ENCODE data around the gene PCED1A. TPM values are rescaled to one million over a fixed set of nuclear protein-coding genes. Genes with fewer than 3 reads are reported as not detected.

Gene PCED1A
- total and polyA plus RNA-seq, 2 of the 8 experiments (the other 6 are each of a cell fraction or from before 2014, with no cell fraction given), result 13.4 to 18.9 TPM

- TF ChIP-seq TAF1 (IDR thresholded peaks at IDR 0.05; ENCODE audit: low read depth, low read length) (peak; percentile 66), SIRT6 (IDR thresholded peaks at IDR 0.05; ENCODE audit: low read length) (no peak), YY1 (IDR thresholded peaks at IDR 0.05; ENCODE audit: low read depth, low read length) (peak; percentile 99), CHD1 (IDR thresholded peaks at IDR 0.05; ENCODE audit: low read depth, low read length) (no peak), SAP30 (IDR thresholded peaks at IDR 0.05; ENCODE audit: insufficient read depth, insufficient replicate concordance, low read length) (no peak), CBX8 (IDR thresholded peaks at IDR 0.05; ENCODE audit: borderline replicate concordance, low read depth, low read length) (no peak), RNF2 (IDR thresholded peaks at IDR 0.05; ENCODE audit: borderline replicate concordance, low read depth, low read length, missing control alignments, poor library complexity, severe bottlenecking) (peak; percentile 82), HDAC2 (IDR thresholded peaks at IDR 0.05; ENCODE audit: borderline replicate concordance in 1 of 2, low read depth in 2 of 2, low read length in 2 of 2) (peak in 1 of 2 experiments; percentile 74; a peak in 2 of 4 replicates), EP300 (IDR thresholded peaks at IDR 0.05; ENCODE audit: borderline replicate concordance in 1 of 2, low read depth in 2 of 2, low read length in 2 of 2) (no peak), BCL11A (IDR thresholded peaks at IDR 0.05; ENCODE audit: low read depth in 2 of 2, low read length in 2 of 2) (no peak), SP2 (IDR thresholded peaks at IDR 0.05; ENCODE audit: low read length) (no peak), SRF (IDR thresholded peaks at IDR 0.05; ENCODE audit: low read depth, low read length) (no peak), BACH1 (IDR thresholded peaks at IDR 0.05; ENCODE audit: low read length) (no peak), BRCA1 (IDR thresholded peaks at IDR 0.05; ENCODE audit: low read depth, low read length) (no peak), RFX5 (IDR thresholded peaks at IDR 0.05; ENCODE audit: borderline replicate concordance, low read depth, low read length) (no peak), SIX5 (IDR thresholded peaks at IDR 0.05; ENCODE audit: low read depth, low read length) (peak; percentile 69), ASH2L (IDR thresholded peaks at IDR 0.05; ENCODE audit: low read length) (peak; percentile 63), EGR1 (IDR thresholded peaks at IDR 0.05; ENCODE audit: borderline replicate concordance, low read depth, low read length) (no peak)
Measured at GRCh38 chr20:2840138-2840966, at the start of gene PCED1A, which contains the start of gene VPS16 (continued).

Data from H1 (cell line).